ENCODE results near the gene AK8. TPM values are rescaled to one million over a fixed set of nuclear protein-coding genes. Genes with fewer than 3 reads are reported as not detected.
"Not testable (repeated sequence)": the region's sequence is repeated elsewhere in the genome, so short reads cannot be mapped to it uniquely, and the experiment has no call there.

AK8 gene
- total RNA-seq, 1 donor from 2014 or later = 0.98 TPM

- DNase-seq (ENCODE audit: low spot score) = no peak
Observed at GRCh38 chr9:132742821-132743311, 135.2 kb downstream of the AK8 start.

- DNase-seq (ENCODE audit: low spot score) = no peak
Observed at GRCh38 chr9:132740526-132741309, 137.4 kb downstream of the AK8 start.

GRCh38 chr9:132739710-132740310, 138.3 kb downstream of the AK8 start:
- DNase-seq (ENCODE audit: low spot score) = no peak

GRCh38 chr9:132733260-132733815, 144.7 kb downstream of the AK8 start:
- DNase-seq (ENCODE audit: low spot score) = no peak

GRCh38 chr9:132732326-132733259, 145.5 kb downstream of the AK8 start:
- no peak for DNase-seq (ENCODE audit: low spot score)

GRCh38 chr9:132731230-132731629, 146.9 kb downstream of the AK8 start:
- DNase-seq (ENCODE audit: low spot score) = no peak

GRCh38 chr9:132730054-132731033, 147.7 kb downstream of the AK8 start:
- DNase-seq (ENCODE audit: low spot score) = no peak

GRCh38 chr9:132729235-132729890, 148.7 kb downstream of the AK8 start:
- DNase-seq (ENCODE audit: low spot score) = no peak

- DNase-seq (ENCODE audit: low spot score) = no peak
Observed at GRCh38 chr9:132728497-132728896, 149.6 kb downstream of the AK8 start.

- no peak for DNase-seq (ENCODE audit: low spot score)
Observed at GRCh38 chr9:132728071-132728470, 150.0 kb downstream of the AK8 start.

GRCh38 chr9:132726576-132727130, 151.4 kb downstream of the AK8 start:
- DNase-seq (ENCODE audit: low spot score) = no peak

GRCh38 chr9:132725306-132725705, 152.8 kb downstream of the AK8 start:
- DNase-seq (ENCODE audit: low spot score) = no peak

- no peak for DNase-seq (ENCODE audit: low spot score)
Observed at GRCh38 chr9:132723809-132724208, 154.3 kb downstream of the AK8 start.

- no peak for DNase-seq (ENCODE audit: low spot score)
Observed at GRCh38 chr9:132722564-132723065, 155.5 kb downstream of the AK8 start.

GRCh38 chr9:132721661-132722060, 156.4 kb downstream of the AK8 start:
- no peak for DNase-seq (ENCODE audit: low spot score)

- DNase-seq (ENCODE audit: low spot score) = not testable (repeated sequence)
Observed at GRCh38 chr9:132718381-132718928, 159.6 kb downstream of the AK8 start.

GRCh38 chr9:132717326-132717945, 160.6 kb downstream of the AK8 start:
- DNase-seq (ENCODE audit: low spot score) = no peak

- DNase-seq (ENCODE audit: low spot score) = no peak
Observed at GRCh38 chr9:132716007-132716406, 162.1 kb downstream of the AK8 start.

- no peak for DNase-seq (ENCODE audit: low spot score)
Observed at GRCh38 chr9:132712753-132713152, 165.3 kb downstream of the AK8 start.
